Spleen (tissue), 11 donors: ENCODE results near the gene CIB4. TPM values are rescaled to one million over a fixed set of nuclear protein-coding genes. Genes with fewer than 3 reads are reported as not detected.

Experiments used
- DNase-seq: peaks from one replicate; pipeline ENCODE4 v3.0.0-alpha.2; 2020
- H3K27ac ChIP-seq, 8 donors: fragments of 200-600 bp; sonication (generic) in 7 of 8; 1 replicate in 4 of 8; 2 replicates in 4 of 8; pipeline versions ENCODE4 v1.5.0 to v1.8.0; 2016 to 2021; ENCODE audit warnings: inconsistent platforms in 4 of 8, mild to moderate bottlenecking in 4 of 8, moderate library complexity in 1 of 8
- H3K27me3 ChIP-seq, 7 donors: fragments of 200-600 bp; sonication (generic) in 6 of 7; replicated peaks in 1 of 7; 1 replicate in 4 of 7; 2 replicates in 3 of 7; pipeline versions ENCODE4 v1.5.0 to v1.8.0; 2016 to 2021; ENCODE audit warnings: inconsistent platforms in 3 of 7, mild to moderate bottlenecking in 1 of 7
- H3K36me3 ChIP-seq, 6 donors: fragments of 200-600 bp; sonication (generic) in 5 of 6; 1 replicate in 4 of 6; 2 replicates in 2 of 6; pipeline versions ENCODE4 v1.5.0 to v1.8.0; 2016 to 2021; ENCODE audit warnings: inconsistent platforms in 2 of 6
- H3K4me1 ChIP-seq, 6 donors: fragments of 200-600 bp; sonication (generic) in 5 of 6; 1 replicate in 3 of 6; 2 replicates in 3 of 6; pipeline versions ENCODE4 v1.5.0 to v1.8.0; 2016 to 2021; ENCODE audit warnings: inconsistent platforms in 3 of 6
- H3K4me3 ChIP-seq, 8 donors: fragments of 200-600 bp; sonication (generic) in 7 of 8; 1 replicate in 4 of 8; 2 replicates in 4 of 8; pipeline versions ENCODE4 v1.5.0 to v1.8.0; 2016 to 2021; ENCODE audit warnings: inconsistent platforms in 4 of 8, mild to moderate bottlenecking in 4 of 8, moderate library complexity in 2 of 8
- H3K9me3 ChIP-seq, 8 donors: fragments of 200-600 bp; sonication (generic) in 7 of 8; 1 replicate in 4 of 8; 2 replicates in 4 of 8; pipeline versions ENCODE4 v1.5.0 to v1.8.0; 2016 to 2021; ENCODE audit warnings: inconsistent platforms in 4 of 8
- POLR2A ChIP-seq, 3 donors: fragments of 450-650 bp; IDR thresholded peaks; one replicate each; pipeline ENCODE4 v1.5.1; 2017; ENCODE audit warnings: antibody characterized with exemption in 3 of 3, mild to moderate bottlenecking in 1 of 3
- POLR2AphosphoS5 ChIP-seq, 3 donors: sonication (generic); formaldehyde crosslinking; IDR thresholded peaks; one replicate each; pipeline ENCODE4 v1.5.1; 2017; ENCODE audit warnings: antibody characterized with exemption in 3 of 3
- WGBS, 5 donors: extraction: QIAGEN DNeasy Blood & Tissue Kit in 3 of 5; methylation state at CpG; one replicate each; pipeline versions ENCODE4 v1.1.5 to v1.1.7; 2013 to 2018; 5-methylcytosine and 5-hydroxymethylcytosine counted together
- intact Hi-C: fragments of 100-400 bp; cut with DNase I; formaldehyde crosslinking; loops from one replicate; pipeline ENCODE4 v1.15.0; 2023; ENCODE audit warnings: low total_unique reads
- polyA plus RNA-seq, 3 donors: library from polyadenylated mRNA; stranded (reverse); fragments of 200-250 nt; gene quantifications; one replicate each; pipeline ENCODE4 v1.2.1, GENCODE V29; 2013
- total RNA-seq, 7 donors: library from RNA; depleted of rRNA in 3 of 7; stranded (reverse); fragments of >200 nt in 3 of 7; fragmentation: NEBNext Ultra II Directional in 4 of 7; extraction: Animal tissue kit (Norgen Biotek cat#: 25700) in 4 of 7; gene quantifications; one replicate each; pipeline versions ENCODE4 v1.1.0 to v1.2.1, GENCODE V29; 2016 to 2021
- TF ChIP-seq, protein P1 (sequence below), 11 experiments: fragments of 200-600 bp in 7 of 11; fragments of 450-650 bp in 4 of 11; sonication (generic) in 4 of 11; IDR thresholded peaks in 8 of 11; conservative IDR thresholded peaks in 3 of 11; 1 replicate in 7 of 11; 2 replicates in 4 of 11; pipeline versions ENCODE4 v1.4.0 to v1.8.0; 2016 to 2021; ENCODE audit warnings: antibody characterized with exemption in 11 of 11, inconsistent platforms in 4 of 11, mild to moderate bottlenecking in 1 of 11
- donor health status: healthy with polysubstance abuse.
- donor health status: DM: no; HTN: no; CAD: no; lungs with moderate emphysema.
- donor health status: DM: no; HTN: no; CAD: no.
- donor health status: Bipolar disorder and iron deficiency.
- donor health status: healthy.
- donor health status: DM: no; HTN: no; CAD: no.
- donor health status: DM: yes; HTN: yes; CAD: no.

The CIB4 gene
- total and polyA plus RNA-seq, 10 donors, result not detected

GRCh38 chr2:26647981-26648380 is 6.8 kb upstream of the CIB4 start:
- intact Hi-C loops, result no loop called here
- H3K9me3 ChIP-seq, result no peaks in the 10 kb centered on the region
- no peaks in the 10 kb centered on the region for H3K36me3 ChIP-seq
- H3K27me3 ChIP-seq, result peaks cover 0 to 11% (median 0%) of the 10 kb centered on the region in 7 donors
- WGBS, 5 donors, result 74 to 92% (median 85%) methylated on average over 3 of the region's 3 CpGs
- TF ChIP-seq POLR2AphosphoS5 (IDR thresholded peaks at IDR 0.05) (no peak), POLR2A (IDR thresholded peaks at IDR 0.05) (no peak)
- TF ChIP-seq, protein P1, sequence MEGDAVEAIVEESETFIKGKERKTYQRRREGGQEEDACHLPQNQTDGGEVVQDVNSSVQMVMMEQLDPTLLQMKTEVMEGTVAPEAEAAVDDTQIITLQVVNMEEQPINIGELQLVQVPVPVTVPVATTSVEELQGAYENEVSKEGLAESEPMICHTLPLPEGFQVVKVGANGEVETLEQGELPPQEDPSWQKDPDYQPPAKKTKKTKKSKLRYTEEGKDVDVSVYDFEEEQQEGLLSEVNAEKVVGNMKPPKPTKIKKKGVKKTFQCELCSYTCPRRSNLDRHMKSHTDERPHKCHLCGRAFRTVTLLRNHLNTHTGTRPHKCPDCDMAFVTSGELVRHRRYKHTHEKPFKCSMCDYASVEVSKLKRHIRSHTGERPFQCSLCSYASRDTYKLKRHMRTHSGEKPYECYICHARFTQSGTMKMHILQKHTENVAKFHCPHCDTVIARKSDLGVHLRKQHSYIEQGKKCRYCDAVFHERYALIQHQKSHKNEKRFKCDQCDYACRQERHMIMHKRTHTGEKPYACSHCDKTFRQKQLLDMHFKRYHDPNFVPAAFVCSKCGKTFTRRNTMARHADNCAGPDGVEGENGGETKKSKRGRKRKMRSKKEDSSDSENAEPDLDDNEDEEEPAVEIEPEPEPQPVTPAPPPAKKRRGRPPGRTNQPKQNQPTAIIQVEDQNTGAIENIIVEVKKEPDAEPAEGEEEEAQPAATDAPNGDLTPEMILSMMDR (IDR thresholded peaks at IDR 0.05 in 8 of 11, conservative IDR thresholded peaks at IDR 0.05 in 3 of 11), result no peak
- peaks cover 0 to 18% (median 4%) of the 10 kb centered on the region in 6 donors for H3K4me1 ChIP-seq
- peak; percentile 47 for DNase-seq
- no peak overlapping the region for H3K27ac ChIP-seq
- H3K4me3 ChIP-seq, result no peak overlapping the region

DNA sequence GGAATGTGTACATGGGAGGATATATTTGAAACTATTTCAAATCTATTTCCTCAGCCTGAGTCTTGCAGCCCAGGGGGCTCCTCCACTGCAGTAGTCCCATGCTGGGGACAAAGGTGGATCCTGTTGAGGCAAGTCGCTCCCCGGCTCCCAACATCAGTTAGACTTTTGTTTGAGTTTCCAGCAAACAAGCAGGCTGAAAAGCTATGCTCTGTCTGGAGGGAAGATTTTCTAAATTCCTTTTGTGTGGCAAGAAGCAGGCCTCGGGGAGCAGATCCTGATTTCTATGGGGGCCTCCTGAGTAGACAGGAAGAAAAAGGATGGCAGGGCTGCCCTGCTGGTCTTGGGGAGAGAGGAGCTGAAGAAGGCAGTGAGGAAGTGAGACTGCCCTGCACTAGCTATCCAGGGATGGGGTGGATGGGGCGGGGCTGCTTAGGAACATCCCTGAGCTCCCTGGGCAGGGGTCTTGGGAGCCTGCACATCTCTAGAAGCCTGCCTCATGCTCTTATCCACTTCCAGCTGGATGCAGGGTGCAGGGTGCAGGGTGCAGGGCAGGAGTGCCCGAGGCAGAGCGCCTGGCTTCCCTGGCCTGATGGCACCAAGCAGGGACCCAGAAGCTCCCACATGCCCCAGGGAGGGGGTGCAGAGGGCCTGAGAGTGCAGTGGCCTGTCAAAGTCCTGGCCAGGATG is 6.0 kb upstream of the CIB4 start:
- 77 to 90% (median 85%) methylated on average over 5 to 6 of the region's 6 CpGs for WGBS, 5 donors
- peaks cover 0 to 11% (median 0%) of the 10 kb centered on the region in 7 donors for H3K27me3 ChIP-seq
- no peaks in the 10 kb centered on the region for H3K36me3 ChIP-seq
- H3K4me1 ChIP-seq, result peaks cover 0 to 18% (median 4%) of the 10 kb centered on the region in 6 donors
- DNase-seq, result peak; percentile 36
- intact Hi-C loops, result no loop called here
- H3K27ac ChIP-seq, result no peak overlapping the region
- no peak overlapping the region for H3K4me3 ChIP-seq
- TF ChIP-seq, protein P1 (IDR thresholded peaks at IDR 0.05 in 8 of 11, conservative IDR thresholded peaks at IDR 0.05 in 3 of 11), result no peak
- TF ChIP-seq POLR2AphosphoS5 (IDR thresholded peaks at IDR 0.05) (no peak), POLR2A (IDR thresholded peaks at IDR 0.05) (no peak)
- H3K9me3 ChIP-seq, result no peaks in the 10 kb centered on the region

- H3K27ac ChIP-seq, result no peak overlapping the region
- no peaks in the 10 kb centered on the region for H3K36me3 ChIP-seq
- WGBS, 5 donors, result 82 to 94% (median 88%) methylated on average over 10 of the region's 10 CpGs
- no peaks in the 10 kb centered on the region for H3K9me3 ChIP-seq
- H3K4me3 ChIP-seq, result no peak overlapping the region
- TF ChIP-seq POLR2AphosphoS5 (IDR thresholded peaks at IDR 0.05) (no peak), POLR2A (IDR thresholded peaks at IDR 0.05) (no peak)
- TF ChIP-seq, protein P1 (IDR thresholded peaks at IDR 0.05 in 8 of 11, conservative IDR thresholded peaks at IDR 0.05 in 3 of 11), result no peak
- peaks cover 0 to 8% (median 1%) of the 10 kb centered on the region in 6 donors for H3K4me1 ChIP-seq
- intact Hi-C loops, result no loop called here
- peaks cover 0 to 20% (median 0%) of the 10 kb centered on the region in 7 donors for H3K27me3 ChIP-seq
- DNase-seq, result peak; percentile 29
These were observed 4.6 kb upstream of the CIB4 start for GRCh38 chr2:26645762-26646161.

GRCh38 chr2:26644188-26644835 is 3.1 kb upstream of the CIB4 start:
- intact Hi-C loops, result no loop called here
- no peak overlapping the region for H3K4me3 ChIP-seq
- 75 to 83% (median 78%) methylated on average over 13 of the region's 13 CpGs for WGBS, 5 donors
- no peaks in the 10 kb centered on the region for H3K36me3 ChIP-seq
- H3K4me1 ChIP-seq, result peaks cover 0 to 10% (median 7%) of the 10 kb centered on the region in 6 donors
- no peak overlapping the region for H3K27ac ChIP-seq
- DNase-seq, result peak; percentile 29
- no peak for TF ChIP-seq POLR2AphosphoS5 (IDR thresholded peaks at IDR 0.05)
- TF ChIP-seq, protein P1 (IDR thresholded peaks at IDR 0.05 in 8 of 11, conservative IDR thresholded peaks at IDR 0.05 in 3 of 11), result no peak
- no peak for TF ChIP-seq POLR2A (IDR thresholded peaks at IDR 0.05)
- H3K27me3 ChIP-seq, result peaks cover 0 to 33% (median 0%) of the 10 kb centered on the region in 7 donors
- no peaks in the 10 kb centered on the region for H3K9me3 ChIP-seq
